Measurements from ENCODE around the gene SNRPB. TPM values are rescaled to one million over a fixed set of nuclear protein-coding genes. Genes with fewer than 3 reads are reported as not detected.

SNRPB gene
- total RNA-seq, 1 experiment from 2014 or later = 462 TPM

GRCh38 chr20:2509468-2509781, 38.8 kb upstream of the SNRPB start:
- H3K4me1 Mint-ChIP-seq = peaks cover 11 to 13% of the 10 kb centered on the region in 2 experiments
- H3K9me3 Mint-ChIP-seq = peaks cover 0 to 7% of the 10 kb centered on the region in 2 experiments; a peak in 1 of 5 replicates
- peak overlapping the region; percentile 7 for H3K9ac ChIP-seq (ENCODE audit: extremely low read depth, insufficient read length, low read length)
- peak overlapping the region; percentile 78 for H3K4me2 ChIP-seq (ENCODE audit: insufficient read depth, insufficient read length, low read length)
- H2BK15ac ChIP-seq (ENCODE audit: low read depth, low read length) = no peak overlapping the region
- H3K4me1 ChIP-seq (ENCODE audit: insufficient read depth, low read length) = no peaks in the 10 kb centered on the region
- no CpG with 5 or more reads among the region's 9 CpGs for WGBS (ENCODE audit: extremely low coverage, insufficient read length, low lambda C conversion rate)
- no peak overlapping the region for H3T11ph ChIP-seq (ENCODE audit: low read length)
- no peak overlapping the region for H3K4ac ChIP-seq (ENCODE audit: low read depth, low read length)
- peaks cover 46% of the 10 kb centered on the region for H3K27me3 Mint-ChIP-seq (ENCODE audit: low read depth)
- no peak overlapping the region for H3K56ac ChIP-seq (ENCODE audit: insufficient read length, low read depth, low read length)
- no peak overlapping the region for H3K18ac ChIP-seq (ENCODE audit: insufficient read length, low read depth, low read length)
- H2AK5ac ChIP-seq (ENCODE audit: insufficient read length, low read length) = no peak overlapping the region
- no peak for TF ChIP-seq CTCF (conservative IDR thresholded peaks at IDR 0.05)
- peaks cover 12% of the 10 kb centered on the region for H3K23me2 ChIP-seq (ENCODE audit: insufficient read length, low read depth, low read length, poor library complexity, severe bottlenecking)
- H2BK5ac ChIP-seq (ENCODE audit: insufficient read length, low read length) = no peak overlapping the region
- H3K23ac ChIP-seq (ENCODE audit: insufficient read length, low read depth, low read length) = no peak overlapping the region
- no peak overlapping the region for H2BK120ac ChIP-seq (ENCODE audit: low read depth, low read length, poor library complexity, severe bottlenecking)
- no peaks in the 10 kb centered on the region for H4K20me1 ChIP-seq (ENCODE audit: control insufficient read depth, insufficient read depth, insufficient read length)
- H3K27ac ChIP-seq (ENCODE audit: insufficient read length, low read depth, low read length) = no peak overlapping the region
- no peak overlapping the region for H3K27ac Mint-ChIP-seq
- H3K9me3 ChIP-seq (ENCODE audit: control insufficient read depth, low read depth, low read length) = no peaks in the 10 kb centered on the region
- no peak overlapping the region for H4K91ac ChIP-seq (ENCODE audit: insufficient read length, low read depth, low read length)
- H3K27me3 ChIP-seq (ENCODE audit: insufficient read depth, low read length) = peaks cover 39% of the 10 kb centered on the region
- no peaks in the 10 kb centered on the region for H3K79me1 ChIP-seq (ENCODE audit: insufficient read depth, low read depth, low read length, poor library complexity, severe bottlenecking)
- H3K4me3 Mint-ChIP-seq = peak overlapping the region; percentile 95 to 99
- no peak overlapping the region for H2AFZ ChIP-seq (ENCODE audit: low read length)
- H4K5ac ChIP-seq (ENCODE audit: insufficient read length, low read depth, low read length) = no peak overlapping the region
- H2BK20ac ChIP-seq (ENCODE audit: low read depth, low read length, poor library complexity, severe bottlenecking) = no peak overlapping the region
- H2BK12ac ChIP-seq (ENCODE audit: insufficient read length, low read depth, low read length) = no peak overlapping the region
- no peaks in the 10 kb centered on the region for H3K36me3 Mint-ChIP-seq (ENCODE audit: insufficient read depth in 1 of 3, low read depth in 3 of 3)
- no peak overlapping the region for H4K8ac ChIP-seq (replicated peaks; ENCODE audit: insufficient read length, low read depth, low read length)
- no peak for DNase-seq
- H3K79me2 ChIP-seq (ENCODE audit: insufficient read depth, low read length) = no peaks in the 10 kb centered on the region
- no peak overlapping the region for H3K14ac ChIP-seq (ENCODE audit: insufficient read depth, low read length)
